DMS53 (cell line): ENCODE results near the gene FRYL.
"Not testable (repeated sequence)": the region's sequence is repeated elsewhere in the genome, so short reads cannot be mapped to it uniquely, and the experiment has no call there.

Source experiments
- DNase-seq: peaks from one replicate; lab custom pipeline; 2025; lab: John Stamatoyannopoulos, UW

The FRYL gene

DNA sequence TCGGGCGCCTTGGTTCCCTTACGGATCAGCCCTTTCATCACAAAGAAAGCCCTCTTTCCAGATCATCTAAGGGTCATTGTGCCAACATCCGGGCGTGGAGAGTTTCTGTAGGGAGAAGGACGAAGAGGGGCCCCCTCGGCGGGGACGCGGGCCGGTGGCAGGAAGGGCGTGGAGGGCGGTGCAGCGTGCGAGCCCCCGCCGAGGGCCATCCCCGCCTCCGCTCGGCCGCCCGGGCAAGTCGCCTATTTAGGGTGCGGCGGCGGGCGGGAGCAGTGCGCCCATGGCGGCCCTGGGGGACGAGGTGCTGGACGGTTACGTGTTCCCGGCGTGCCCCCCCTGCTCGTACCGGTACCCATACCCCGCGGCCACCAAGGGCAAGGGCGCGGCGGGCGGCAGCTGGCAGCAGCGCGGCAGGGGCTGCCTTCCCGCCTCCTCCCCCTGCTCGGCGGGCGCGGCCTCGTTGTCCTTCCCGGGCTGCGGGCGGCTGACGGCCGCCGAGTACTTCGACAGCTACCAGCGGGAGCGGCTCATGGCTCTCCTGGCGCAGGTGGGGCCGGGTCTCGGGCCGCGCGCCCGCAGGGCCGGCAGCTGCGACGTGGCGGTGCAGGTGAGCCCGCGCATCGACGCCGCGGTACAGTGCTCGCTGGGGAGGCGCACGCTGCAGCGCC, 289.9 kb downstream of the FRYL start, which contains the start of gene ZAR1:
Gene ZAR1, plus strand, starts transcription at position 241 of the 668 bp plus-strand sequence. Its CDS starts 40 bp downstream, at position 281.
- peak; percentile 76 for DNase-seq

GRCh38 chr4:48489683-48490011, 290.4 kb downstream of the FRYL start:
- DNase-seq, result no peak

DNA sequence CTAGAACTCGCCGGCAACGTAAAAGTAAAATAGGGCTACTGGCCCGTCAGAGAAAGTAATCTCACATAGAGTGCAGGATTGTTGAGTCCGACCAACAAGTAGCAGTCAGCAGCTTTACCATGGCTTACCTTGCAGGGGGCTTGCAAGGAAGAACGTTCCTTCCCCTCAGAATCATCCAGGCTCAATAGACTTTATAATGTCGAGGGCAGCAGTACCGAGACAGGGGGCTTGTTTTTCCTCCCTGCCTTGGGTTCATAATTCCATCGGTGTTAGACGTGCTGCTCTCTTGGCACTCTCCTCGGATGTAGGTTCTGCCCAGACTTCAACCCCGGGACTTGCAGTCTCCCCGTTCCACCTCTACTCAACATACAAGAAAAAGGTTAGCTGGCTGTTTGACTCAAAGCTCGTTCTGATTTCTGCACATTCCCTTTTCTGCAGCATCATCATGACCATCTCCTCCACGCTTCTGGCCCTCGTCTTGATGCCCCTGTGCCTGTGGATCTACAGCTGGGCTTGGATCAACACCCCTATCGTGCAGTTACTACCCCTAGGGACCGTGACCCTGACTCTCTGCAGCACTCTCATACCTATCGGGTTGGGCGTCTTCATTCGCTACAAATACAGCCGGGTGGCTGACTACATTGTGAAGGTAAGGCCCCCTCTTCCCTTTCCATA, 295.4 kb downstream of the FRYL start:
- DNase-seq, result no peak

- peak; percentile 73 for DNase-seq
These were observed 296.1 kb downstream of the FRYL start for GRCh38 chr4:48483777-48484493.

- peak; percentile 83 for DNase-seq
These were observed 296.9 kb downstream of the FRYL start, which contains the start of gene SLC10A4 for GRCh38 chr4:48483006-48483776. Gene SLC10A4 (plus strand): TSS chr4:48483343. CDS start chr4:48483562, 219 bp downstream.

GRCh38 chr4:48481581-48481980, 298.5 kb downstream of the FRYL start:
- no peak for DNase-seq

- no peak for DNase-seq
These were observed 301.8 kb downstream of the FRYL start for GRCh38 chr4:48478273-48478672.

- no peak for DNase-seq
These were observed 304.3 kb downstream of the FRYL start for GRCh38 chr4:48475770-48476169.

DNA sequence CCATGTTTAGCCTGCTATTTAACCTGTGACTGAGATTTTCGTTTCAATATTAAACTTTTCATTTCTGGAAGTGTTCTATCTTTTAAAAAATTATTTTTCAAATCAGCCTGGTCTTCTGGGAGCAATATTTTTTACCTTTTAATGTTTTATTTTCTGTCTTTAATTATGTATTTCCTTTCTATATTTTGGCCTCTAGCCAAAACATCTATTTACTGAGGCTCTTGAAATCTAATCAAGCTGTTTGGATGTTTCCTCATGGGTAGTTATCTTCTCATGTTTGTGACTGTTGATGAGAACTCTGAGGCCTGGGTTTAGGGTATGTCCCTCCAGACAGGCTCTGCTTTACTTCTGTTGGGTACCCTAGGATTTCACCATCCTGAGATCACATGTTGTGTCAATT, 307.3 kb downstream of the FRYL start:
- peak; percentile 44 for DNase-seq

GRCh38 chr4:48470570-48470969, 309.5 kb downstream of the FRYL start:
- DNase-seq, result no peak

- no peak for DNase-seq
These were observed 309.9 kb downstream of the FRYL start for GRCh38 chr4:48470137-48470536.

- DNase-seq, result no peak
These were observed 312.2 kb downstream of the FRYL start for GRCh38 chr4:48467891-48468290.

GRCh38 chr4:48467442-48467841, 312.6 kb downstream of the FRYL start:
- DNase-seq, result no peak

- no peak for DNase-seq
These were observed 317.7 kb downstream of the FRYL start for GRCh38 chr4:48462363-48462762.

GRCh38 chr4:48461000-48461399, 319.1 kb downstream of the FRYL start:
- DNase-seq, result no peak

DNA sequence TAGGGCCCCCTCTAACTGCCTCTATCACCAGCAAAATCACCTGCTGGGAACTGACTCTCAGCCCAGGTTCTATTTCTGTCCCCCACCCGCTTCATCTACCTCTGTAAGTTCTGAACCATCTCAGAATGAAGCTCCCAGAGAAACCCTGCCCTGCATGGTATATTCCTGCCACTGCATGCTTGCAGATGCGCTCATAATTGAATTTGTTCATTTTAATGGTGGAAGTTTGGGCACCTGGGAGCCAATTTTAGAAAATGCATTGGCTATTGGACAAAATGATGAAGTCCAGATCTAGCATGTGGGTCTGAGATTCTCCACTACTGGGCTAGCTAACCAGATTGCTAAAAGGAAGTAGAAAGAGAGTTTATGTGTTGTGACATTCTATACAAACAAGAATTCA, 325.5 kb downstream of the FRYL start:
- DNase-seq, result no peak

GRCh38 chr4:48451656-48452055, 328.4 kb downstream of the FRYL start:
- not testable (repeated sequence) for DNase-seq

- no peak for DNase-seq
These were observed 329.3 kb downstream of the FRYL start for GRCh38 chr4:48450740-48451139.

GRCh38 chr4:48449151-48449550, 330.9 kb downstream of the FRYL start:
- DNase-seq, result no peak
